ENCODE data around the gene CTNNBIP1. TPM values are rescaled to one million over a fixed set of nuclear protein-coding genes. Genes with fewer than 3 reads are reported as not detected.

Gene CTNNBIP1
- total RNA-seq, 1 donor from 2014 or later: 6.7 TPM

- H3K27me3 Mint-ChIP-seq: no peaks in the 10 kb centered on the region
- DNase-seq (no peak), ATAC-seq (ENCODE audit: low read depth) (no peak)
- H3K4me3 Mint-ChIP-seq: no peak overlapping the region
- TF ChIP-seq CTCF (IDR thresholded peaks at IDR 0.05): no peak
- H3K36me3 Mint-ChIP-seq (ENCODE audit: low read depth): no peaks in the 10 kb centered on the region
- intact Hi-C loops (cut with micrococcal nuclease): no loop called here
- no peaks in the 10 kb centered on the region for H3K9me3 Mint-ChIP-seq
- ChIA-PET CTCF (no interaction called here), POLR2A (no interaction called here)
- H3K4me1 Mint-ChIP-seq: no peaks in the 10 kb centered on the region
- H3K27ac Mint-ChIP-seq: no peak overlapping the region
Observed at GRCh38 chr1:9840176-9840575, 69.9 kb downstream of the CTNNBIP1 start.

GRCh38 chr1:9838946-9839345, 71.1 kb downstream of the CTNNBIP1 start:
- no peak for TF ChIP-seq CTCF (IDR thresholded peaks at IDR 0.05)
- no peak overlapping the region for H3K27ac Mint-ChIP-seq
- no peaks in the 10 kb centered on the region for H3K27me3 Mint-ChIP-seq
- no peak for ATAC-seq (ENCODE audit: low read depth)
- intact Hi-C loops (cut with micrococcal nuclease): no loop called here
- no peak overlapping the region for H3K4me3 Mint-ChIP-seq
- ChIA-PET CTCF (no interaction called here), POLR2A (interaction anchor here (0.7 kb wide), 1 partner anchor 221 kb away, joined by 3 read pairs; no protein-coding TSS in a partner anchor)
- H3K36me3 Mint-ChIP-seq (ENCODE audit: low read depth): no peaks in the 10 kb centered on the region
- no peak for DNase-seq
- H3K9me3 Mint-ChIP-seq: no peaks in the 10 kb centered on the region
- H3K4me1 Mint-ChIP-seq: no peaks in the 10 kb centered on the region

DNA sequence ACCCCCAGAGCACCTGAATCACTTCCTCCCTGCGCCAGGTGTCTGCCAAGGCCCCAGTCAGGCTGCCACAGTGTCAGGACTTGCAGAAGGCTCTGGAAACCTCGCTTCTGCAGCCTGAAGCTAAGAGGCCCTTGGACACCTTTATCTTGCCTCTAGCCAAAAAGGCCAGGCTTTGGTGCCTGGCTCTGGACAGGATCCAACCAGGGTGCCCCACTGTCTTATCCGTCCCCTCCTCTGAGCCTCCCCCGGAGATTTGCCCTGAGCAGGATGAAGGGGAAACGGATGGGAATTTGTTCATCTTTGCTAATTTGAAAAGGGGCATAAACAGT, 73.5 kb downstream of the CTNNBIP1 start:
- intact Hi-C loops (cut with micrococcal nuclease): no loop called here
- CTCF ChIA-PET: no interaction called here
- Mint-ChIP-seq H3K36me3 (ENCODE audit: low read depth) (no peaks in the 10 kb centered on the region), H3K27me3 (no peaks in the 10 kb centered on the region), H3K4me3 (no peak overlapping the region), H3K27ac (no peak overlapping the region), H3K9me3 (no peaks in the 10 kb centered on the region), H3K4me1 (no peaks in the 10 kb centered on the region)
- DNase-seq: no peak
- POLR2A ChIA-PET: no interaction called here
- TF ChIP-seq CTCF (IDR thresholded peaks at IDR 0.05): no peak
- ATAC-seq (ENCODE audit: low read depth): no peak

GRCh38 chr1:9835758-9836631, 74.1 kb downstream of the CTNNBIP1 start:
- Mint-ChIP-seq H3K27me3 (no peaks in the 10 kb centered on the region), H3K27ac (no peak overlapping the region), H3K9me3 (no peaks in the 10 kb centered on the region), H3K4me3 (no peak overlapping the region), H3K36me3 (ENCODE audit: low read depth) (no peaks in the 10 kb centered on the region), H3K4me1 (no peaks in the 10 kb centered on the region)
- TF ChIP-seq CTCF (IDR thresholded peaks at IDR 0.05): no peak
- DNase-seq (no peak), ATAC-seq (ENCODE audit: low read depth) (no peak)
- intact Hi-C loops (cut with micrococcal nuclease): no loop called here
- POLR2A ChIA-PET: interaction anchor here (0.6 kb wide), 1 partner anchor 155 kb away, joined by 3 read pairs; no protein-coding TSS in a partner anchor
- CTCF ChIA-PET: no interaction called here

- intact Hi-C loops (cut with micrococcal nuclease): no loop called here
- CTCF ChIA-PET: no interaction called here
- Mint-ChIP-seq H3K27ac (no peak overlapping the region), H3K4me1 (no peaks in the 10 kb centered on the region), H3K4me3 (no peak overlapping the region), H3K27me3 (no peaks in the 10 kb centered on the region), H3K9me3 (no peaks in the 10 kb centered on the region), H3K36me3 (ENCODE audit: low read depth) (no peaks in the 10 kb centered on the region)
- ATAC-seq (ENCODE audit: low read depth) (no peak), DNase-seq (no peak)
- POLR2A ChIA-PET: interaction anchor here (0.6 kb wide), 2 partner anchors 155 to 705 kb away, joined by 3 read pairs; no protein-coding TSS in a partner anchor
- no peak for TF ChIP-seq CTCF (IDR thresholded peaks at IDR 0.05)
Observed at GRCh38 chr1:9835404-9835757, 74.7 kb downstream of the CTNNBIP1 start.

All from activated B cell treated with CpG ODN at 0.5 μM for 24 hours (primary cell).